ENCODE data around the gene RILPL1.
A peak's percentile ranks its signal among the peaks of the same experiment; 100 is the strongest.

The RILPL1 gene

GRCh38 chr12:123445388-123446332 lies 87.9 kb downstream of the RILPL1 start:
- H3K9me2 ChIP-seq (ENCODE audit: low read depth, low read length) = no peaks in the 10 kb centered on the region
- H3K9ac ChIP-seq (ENCODE audit: low read length) = peak overlapping the region; percentile 3; the same call in 1 of the 2 replicates
- H3K27ac ChIP-seq (ENCODE audit: low read depth, low read length, poor library complexity, severe bottlenecking) = peak overlapping the region; percentile 29
- H2AFZ ChIP-seq (ENCODE audit: low read length) = peak overlapping the region; percentile 14; the same call in 1 of the 2 replicates
- H3K9me3 ChIP-seq (ENCODE audit: low read length) = no peaks in the 10 kb centered on the region
- no peaks in the 10 kb centered on the region for H3K27me3 ChIP-seq (ENCODE audit: insufficient read depth, low read length)
- H4K20me1 ChIP-seq (ENCODE audit: insufficient read depth, low read length) = no peaks in the 10 kb centered on the region
- no peaks in the 10 kb centered on the region for H3K36me3 ChIP-seq (ENCODE audit: insufficient read depth, low read length)
- H3K4me3 ChIP-seq (ENCODE audit: low read depth, low read length, poor library complexity, severe bottlenecking) = peak overlapping the region; percentile 1
- peak overlapping the region; percentile 41 for H3K4me2 ChIP-seq (ENCODE audit: low read length)
- no peaks in the 10 kb centered on the region for H3K79me2 ChIP-seq (ENCODE audit: insufficient read depth, low read length)
- TF ChIP-seq CTCF (IDR thresholded peaks at IDR 0.05; ENCODE audit: low read length) (no peak), EZH2 (IDR thresholded peaks at IDR 0.05; ENCODE audit: borderline replicate concordance, low read length) (no peak)
- H3K4me1 ChIP-seq (ENCODE audit: insufficient read depth, low read length, severe bottlenecking) = peaks cover 30% of the 10 kb centered on the region
- no peaks in the 10 kb centered on the region for H3F3A ChIP-seq (ENCODE audit: insufficient read depth, low read length)

- no peaks in the 10 kb centered on the region for H4K20me1 ChIP-seq (ENCODE audit: insufficient read depth, low read length)
- H3K36me3 ChIP-seq (ENCODE audit: insufficient read depth, low read length) = no peaks in the 10 kb centered on the region
- no peaks in the 10 kb centered on the region for H3F3A ChIP-seq (ENCODE audit: insufficient read depth, low read length)
- H3K9ac ChIP-seq (ENCODE audit: low read length) = no peak overlapping the region
- no peaks in the 10 kb centered on the region for H3K9me3 ChIP-seq (ENCODE audit: low read length)
- H3K27ac ChIP-seq (ENCODE audit: low read depth, low read length, poor library complexity, severe bottlenecking) = no peak overlapping the region
- no peaks in the 10 kb centered on the region for H3K27me3 ChIP-seq (ENCODE audit: insufficient read depth, low read length)
- H3K4me1 ChIP-seq (ENCODE audit: insufficient read depth, low read length, severe bottlenecking) = peaks cover 30% of the 10 kb centered on the region
- H2AFZ ChIP-seq (ENCODE audit: low read length) = no peak overlapping the region
- no peak overlapping the region for H3K4me3 ChIP-seq (ENCODE audit: low read depth, low read length, poor library complexity, severe bottlenecking)
- H3K79me2 ChIP-seq (ENCODE audit: insufficient read depth, low read length) = no peaks in the 10 kb centered on the region
- TF ChIP-seq CTCF (IDR thresholded peaks at IDR 0.05; ENCODE audit: low read length) = no peak
- TF ChIP-seq EZH2 (IDR thresholded peaks at IDR 0.05; ENCODE audit: borderline replicate concordance, low read length) = no peak
- H3K9me2 ChIP-seq (ENCODE audit: low read depth, low read length) = no peaks in the 10 kb centered on the region
- H3K4me2 ChIP-seq (ENCODE audit: low read length) = no peak overlapping the region
Observed at GRCh38 chr12:123444092-123445026, 89.2 kb downstream of the RILPL1 start.

GRCh38 chr12:123442774-123443173 lies 90.7 kb downstream of the RILPL1 start:
- no peak overlapping the region for H3K4me2 ChIP-seq (ENCODE audit: low read length)
- H3K27ac ChIP-seq (ENCODE audit: low read depth, low read length, poor library complexity, severe bottlenecking) = no peak overlapping the region
- H3K9me2 ChIP-seq (ENCODE audit: low read depth, low read length) = no peaks in the 10 kb centered on the region
- H3K79me2 ChIP-seq (ENCODE audit: insufficient read depth, low read length) = no peaks in the 10 kb centered on the region
- H3K4me1 ChIP-seq (ENCODE audit: insufficient read depth, low read length, severe bottlenecking) = peaks cover 25% of the 10 kb centered on the region
- H3K9ac ChIP-seq (ENCODE audit: low read length) = no peak overlapping the region
- no peaks in the 10 kb centered on the region for H3K27me3 ChIP-seq (ENCODE audit: insufficient read depth, low read length)
- no peak overlapping the region for H2AFZ ChIP-seq (ENCODE audit: low read length)
- H3K9me3 ChIP-seq (ENCODE audit: low read length) = no peaks in the 10 kb centered on the region
- H4K20me1 ChIP-seq (ENCODE audit: insufficient read depth, low read length) = no peaks in the 10 kb centered on the region
- H3F3A ChIP-seq (ENCODE audit: insufficient read depth, low read length) = no peaks in the 10 kb centered on the region
- H3K4me3 ChIP-seq (ENCODE audit: low read depth, low read length, poor library complexity, severe bottlenecking) = no peak overlapping the region
- H3K36me3 ChIP-seq (ENCODE audit: insufficient read depth, low read length) = no peaks in the 10 kb centered on the region
- TF ChIP-seq CTCF (IDR thresholded peaks at IDR 0.05; ENCODE audit: low read length) (no peak), EZH2 (IDR thresholded peaks at IDR 0.05; ENCODE audit: borderline replicate concordance, low read length) (no peak)
